Gastroesophageal sphincter (tissue), 3 donors: ENCODE results near the gene DCAF8.

Source experiments
- POLR2A ChIP-seq, 2 donors: fragments of 450-650 bp; IDR thresholded peaks; one replicate each; pipeline ENCODE4 v1.6.1; 2017; ENCODE audit warnings: antibody characterized with exemption in 2 of 2, mild to moderate bottlenecking in 2 of 2, moderate library complexity in 1 of 2
- POLR2AphosphoS5 ChIP-seq: sonication (generic); formaldehyde crosslinking; IDR thresholded peaks from one replicate; pipeline ENCODE4 v1.6.1; 2017; ENCODE audit warnings: antibody characterized with exemption
- TF ChIP-seq, protein P1 (sequence below), 4 experiments: fragments of 200-600 bp in 2 of 4; fragments of 450-650 bp in 2 of 4; sonication (generic) in 1 of 4; IDR thresholded peaks; one replicate each; pipeline ENCODE4 v1.5.1; 2017 to 2019; ENCODE audit warnings: antibody characterized with exemption in 4 of 4, mild to moderate bottlenecking in 2 of 4, moderate library complexity in 2 of 4

DNA sequence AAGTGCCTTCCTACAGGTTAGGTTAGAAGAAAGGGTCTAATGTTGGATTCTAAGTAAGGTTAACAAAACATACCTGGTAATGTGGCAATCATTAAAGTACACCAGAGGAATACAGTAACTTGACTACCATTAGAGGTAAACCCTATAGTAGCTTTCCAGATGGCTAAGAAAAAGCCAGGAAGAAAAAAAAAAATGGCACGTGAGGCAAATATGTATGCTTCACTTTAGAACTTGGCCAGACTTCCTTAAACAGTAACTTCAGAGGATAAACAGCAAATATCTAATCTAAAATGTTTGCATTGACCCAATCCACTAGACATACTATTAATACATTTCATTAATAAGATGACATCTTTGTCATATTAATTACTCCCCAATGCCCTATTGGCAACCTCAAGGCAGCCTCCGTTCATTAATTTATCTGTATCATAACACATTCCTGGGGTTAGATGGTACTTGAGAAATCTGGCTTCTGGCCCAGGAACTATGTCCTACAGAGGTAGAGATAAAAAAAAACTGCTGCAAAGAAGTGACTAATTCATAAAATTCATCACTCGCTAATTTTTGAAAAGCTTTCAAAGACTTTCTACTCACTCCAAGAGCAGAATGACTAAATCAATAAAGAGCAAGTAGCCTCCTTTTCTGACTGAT is 5.8 kb downstream of the DCAF8 start:
- TF ChIP-seq, protein P1, sequence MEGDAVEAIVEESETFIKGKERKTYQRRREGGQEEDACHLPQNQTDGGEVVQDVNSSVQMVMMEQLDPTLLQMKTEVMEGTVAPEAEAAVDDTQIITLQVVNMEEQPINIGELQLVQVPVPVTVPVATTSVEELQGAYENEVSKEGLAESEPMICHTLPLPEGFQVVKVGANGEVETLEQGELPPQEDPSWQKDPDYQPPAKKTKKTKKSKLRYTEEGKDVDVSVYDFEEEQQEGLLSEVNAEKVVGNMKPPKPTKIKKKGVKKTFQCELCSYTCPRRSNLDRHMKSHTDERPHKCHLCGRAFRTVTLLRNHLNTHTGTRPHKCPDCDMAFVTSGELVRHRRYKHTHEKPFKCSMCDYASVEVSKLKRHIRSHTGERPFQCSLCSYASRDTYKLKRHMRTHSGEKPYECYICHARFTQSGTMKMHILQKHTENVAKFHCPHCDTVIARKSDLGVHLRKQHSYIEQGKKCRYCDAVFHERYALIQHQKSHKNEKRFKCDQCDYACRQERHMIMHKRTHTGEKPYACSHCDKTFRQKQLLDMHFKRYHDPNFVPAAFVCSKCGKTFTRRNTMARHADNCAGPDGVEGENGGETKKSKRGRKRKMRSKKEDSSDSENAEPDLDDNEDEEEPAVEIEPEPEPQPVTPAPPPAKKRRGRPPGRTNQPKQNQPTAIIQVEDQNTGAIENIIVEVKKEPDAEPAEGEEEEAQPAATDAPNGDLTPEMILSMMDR (IDR thresholded peaks at IDR 0.05): no peak
- TF ChIP-seq POLR2A (IDR thresholded peaks at IDR 0.05): no peak
- no peak for TF ChIP-seq POLR2AphosphoS5
